Renal pelvis (tissue), 4 donors: ENCODE results near the gene EXPH5. TPM values are rescaled to one million over a fixed set of nuclear protein-coding genes. Genes with fewer than 3 reads are reported as not detected.
A peak's percentile ranks its signal among the peaks of the same experiment; 100 is the strongest.

Experiments used
- DNase-seq: peaks from one replicate; pipeline ENCODE4 v3.0.0-alpha.2; 2013
- polyA plus RNA-seq, 3 donors: library from polyadenylated mRNA; unstranded; fragments of 120-200 nt; gene quantifications; one replicate each; pipeline ENCODE4 v1.2.1, GENCODE V29; 2013; ENCODE audit not compliant: insufficient read length in 3 of 3

The EXPH5 gene
- polyA plus RNA-seq, 3 donors: 2.8 to 6.2 (median 4.6) TPM

DNA sequence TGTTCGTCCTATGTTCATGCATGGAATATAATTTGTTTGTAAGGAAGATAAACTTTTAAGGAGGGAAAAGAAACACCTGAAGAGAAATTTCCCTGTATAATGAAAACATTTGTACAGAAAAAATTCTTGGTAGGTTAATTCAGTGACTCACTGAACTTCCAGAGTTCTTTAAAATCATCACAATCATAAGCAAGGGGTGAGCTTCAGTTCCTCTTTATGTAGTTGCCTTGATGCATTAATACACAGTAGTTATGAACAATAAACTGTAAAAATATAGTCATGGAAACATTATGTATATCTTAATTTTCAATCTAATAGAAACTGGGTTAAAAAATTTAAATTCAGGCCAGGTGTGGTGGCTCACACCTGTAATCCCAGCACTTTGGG lies 125.1 kb downstream of the EXPH5 start:
- no peak for DNase-seq

DNA sequence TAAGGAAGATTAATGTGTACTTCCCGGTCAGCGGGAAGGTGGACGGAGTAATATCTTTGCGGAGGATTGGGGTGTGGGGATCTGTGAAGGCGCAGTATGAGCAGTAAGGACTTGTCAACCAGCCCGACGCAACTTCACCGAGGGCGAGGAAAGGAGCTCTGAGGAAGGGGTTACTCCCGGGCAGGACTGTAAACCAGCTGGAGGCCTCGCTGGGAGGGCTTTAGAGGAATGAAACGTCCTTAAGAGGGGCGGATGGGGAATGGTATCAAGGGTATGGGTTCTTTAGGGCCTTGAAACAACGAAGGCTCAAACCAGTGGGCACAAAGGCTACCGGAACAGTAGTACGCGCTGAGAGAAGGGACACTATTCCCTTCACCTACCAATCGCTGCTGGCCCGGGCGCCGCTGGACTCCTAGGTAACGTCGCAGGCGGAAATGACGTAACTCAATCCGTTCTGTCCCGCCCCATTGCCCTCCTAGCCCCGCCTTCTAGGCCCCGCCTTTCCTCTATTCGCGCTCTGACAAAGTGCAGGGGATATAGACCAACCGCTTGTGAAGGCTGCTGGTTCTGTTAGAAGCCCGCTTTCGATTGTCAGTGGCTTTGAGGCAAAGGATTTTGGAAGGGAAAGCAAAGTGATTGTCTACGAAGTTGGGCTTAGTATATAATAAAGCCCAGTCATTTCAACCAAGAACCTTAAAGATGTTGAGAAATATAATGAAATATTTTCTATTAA lies 126.3 kb downstream of the EXPH5 start, which contains the start of gene C11orf65:
Gene C11orf65 (minus strand): TSS at position 439 of the 733 bp plus-strand sequence. CDS start 5,970 bp downstream, outside the sequence.
- peak; percentile 98 for DNase-seq

DNA sequence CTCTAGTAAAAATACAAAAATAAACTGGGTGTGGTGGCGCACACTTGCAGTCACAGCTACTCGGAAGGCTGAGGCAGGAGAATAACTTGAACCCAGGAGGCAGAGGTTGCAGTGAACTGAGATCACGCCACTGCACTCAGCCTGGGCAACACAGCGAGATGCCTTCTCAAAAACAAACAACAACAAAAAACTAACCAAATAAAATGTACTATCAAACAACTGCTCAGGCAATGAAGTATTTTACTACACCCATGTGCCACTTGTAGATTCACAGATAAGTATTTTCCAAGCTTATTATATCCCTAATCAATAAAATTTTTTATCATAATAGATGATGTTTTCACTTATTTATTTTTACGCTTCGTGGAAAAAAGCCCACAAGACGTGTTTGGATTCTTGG lies 127.2 kb downstream of the EXPH5 start:
- no peak for DNase-seq

Other genes starting within 250 kb of the EXPH5 start
- 1 to 10 TPM; 2.2 to 3.4 (median 2.5) TPM for gene C11orf65, start 126.2 kb downstream of the EXPH5 start, polyA plus RNA-seq
- 10 to 100 TPM; 30.3 to 35.6 (median 33.7) TPM for gene POGLUT3, start 95.4 kb downstream of the EXPH5 start, polyA plus RNA-seq
- gene DDX10, start 71.3 kb upstream of the EXPH5 start, polyA plus RNA-seq: 10 to 100 TPM; 60.6 to 87.9 (median 83.5) TPM